GM19239 (cell line): Measurements from ENCODE around the gene MYL12B.
"Not testable (repeated sequence)": the region's sequence is repeated elsewhere in the genome, so short reads cannot be mapped to it uniquely, and the experiment has no call there.

Source experiments
- DNase-seq: peaks from one replicate; pipeline ENCODE4 v3.0.0; 2011; ENCODE audit warnings: low spot score; ENCODE audit not compliant: insufficient read length
- FAIRE-seq: peaks from 2 replicates; lab custom pipeline; 2011; peaks lifted over from hg19 to GRCh38; lab: Jason Lieb, UNC

Gene MYL12B

GRCh38 chr18:3293196-3293951 lies 31.4 kb downstream of the MYL12B start:
- FAIRE-seq, result no peak
- DNase-seq, result no peak

- FAIRE-seq, result no peak
- no peak for DNase-seq
Measured at GRCh38 chr18:3294435-3295080, 32.6 kb downstream of the MYL12B start.

GRCh38 chr18:3297025-3297984 lies 35.4 kb downstream of the MYL12B start:
- peak; percentile 93 for FAIRE-seq
- DNase-seq, result peak; percentile 51

GRCh38 chr18:3304832-3305231 lies 42.9 kb downstream of the MYL12B start:
- FAIRE-seq, result no peak
- DNase-seq, result no peak

- FAIRE-seq, result no peak
- DNase-seq, result no peak
Measured at GRCh38 chr18:3305354-3305762, 43.4 kb downstream of the MYL12B start.

GRCh38 chr18:3305933-3306332 lies 44.0 kb downstream of the MYL12B start:
- DNase-seq (no peak), FAIRE-seq (no peak)

GRCh38 chr18:3306391-3306790 lies 44.5 kb downstream of the MYL12B start:
- FAIRE-seq (no peak), DNase-seq (no peak)

- DNase-seq (no peak), FAIRE-seq (peak; percentile 54)
Measured at GRCh38 chr18:3313685-3314084, 51.8 kb downstream of the MYL12B start.

GRCh38 chr18:3315344-3315743 lies 53.4 kb downstream of the MYL12B start:
- not testable (repeated sequence) for FAIRE-seq

GRCh38 chr18:3319399-3319798 lies 57.5 kb downstream of the MYL12B start:
- FAIRE-seq, result peak; percentile 37
- no peak for DNase-seq

More at GRCh38 chr18:3315344-3315743, 53.4 kb downstream of the MYL12B start:
- DNase-seq, result not testable (repeated sequence)

- DNase-seq, result no peak
- FAIRE-seq, result no peak
Measured at GRCh38 chr18:3319894-3320454, 58.0 kb downstream of the MYL12B start.

GRCh38 chr18:3321133-3321812 lies 59.3 kb downstream of the MYL12B start:
- FAIRE-seq (no peak), DNase-seq (no peak)

GRCh38 chr18:3323900-3324299 lies 62.0 kb downstream of the MYL12B start:
- DNase-seq (no peak), FAIRE-seq (no peak)
